Islet of Langerhans (tissue), 1 donor: ENCODE measurements around the gene ITPKB.

Source experiments
- FAIRE-seq: peaks from one replicate; lab custom pipeline; 2011; peaks lifted over from hg19 to GRCh38; lab: Jason Lieb, UNC

The ITPKB gene

GRCh38 chr1:226663327-226663704, 75.8 kb downstream of the ITPKB start:
- no peak for FAIRE-seq

- FAIRE-seq = no peak
Measured at GRCh38 chr1:226662642-226663326, 76.3 kb downstream of the ITPKB start.

GRCh38 chr1:226661965-226662364, 77.1 kb downstream of the ITPKB start:
- no peak for FAIRE-seq

- no peak for FAIRE-seq
Measured at GRCh38 chr1:226661271-226661670, 77.8 kb downstream of the ITPKB start.

GRCh38 chr1:226660410-226661182, 78.5 kb downstream of the ITPKB start:
- FAIRE-seq = no peak

GRCh38 chr1:226659641-226660040, 79.4 kb downstream of the ITPKB start:
- no peak for FAIRE-seq

- FAIRE-seq = no peak
Measured at GRCh38 chr1:226659136-226659535, 79.9 kb downstream of the ITPKB start.

- FAIRE-seq = no peak
Measured at GRCh38 chr1:226658546-226659125, 80.4 kb downstream of the ITPKB start.

GRCh38 chr1:226657895-226658545, 81.1 kb downstream of the ITPKB start:
- no peak for FAIRE-seq

GRCh38 chr1:226656601-226657277, 82.3 kb downstream of the ITPKB start:
- FAIRE-seq = no peak

GRCh38 chr1:226656201-226656600, 82.9 kb downstream of the ITPKB start:
- no peak for FAIRE-seq

- FAIRE-seq = no peak
Measured at GRCh38 chr1:226655251-226656163, 83.6 kb downstream of the ITPKB start.

GRCh38 chr1:226654668-226655055, 84.4 kb downstream of the ITPKB start:
- FAIRE-seq = no peak

- no peak for FAIRE-seq
Measured at GRCh38 chr1:226654046-226654667, 84.9 kb downstream of the ITPKB start.

GRCh38 chr1:226653311-226653921, 85.7 kb downstream of the ITPKB start:
- FAIRE-seq = no peak

GRCh38 chr1:226652613-226653012, 86.5 kb downstream of the ITPKB start:
- FAIRE-seq = no peak

- FAIRE-seq = no peak
Measured at GRCh38 chr1:226651732-226652105, 87.4 kb downstream of the ITPKB start.

- no peak for FAIRE-seq
Measured at GRCh38 chr1:226651041-226651731, 87.9 kb downstream of the ITPKB start.

- no peak for FAIRE-seq
Measured at GRCh38 chr1:226650236-226650841, 88.7 kb downstream of the ITPKB start.
